Osteocyte (in vitro differentiated cells): ENCODE measurements around the gene LRRC14B. TPM values are rescaled to one million over a fixed set of nuclear protein-coding genes. Genes with fewer than 3 reads are reported as not detected.

Experiments used
- DNase-seq: peaks from one replicate; pipeline ENCODE4 v3.0.0; 2021; ENCODE audit warnings: mixed read lengths; ENCODE audit not compliant: unreplicated experiment; ENCODE audit errors: extremely low spot score
- H3K27ac Mint-ChIP-seq: one replicate; pipeline ENCODE4 v1.8.0; 2021; ENCODE audit warnings: mild to moderate bottlenecking, mixed read lengths; ENCODE audit not compliant: unreplicated experiment
- H3K27me3 Mint-ChIP-seq: one replicate; pipeline ENCODE4 v1.8.0; 2021; ENCODE audit warnings: mixed read lengths; ENCODE audit not compliant: unreplicated experiment
- H3K36me3 Mint-ChIP-seq: one replicate; pipeline ENCODE4 v1.8.0; 2021; ENCODE audit warnings: mixed read lengths; ENCODE audit not compliant: unreplicated experiment
- H3K4me1 Mint-ChIP-seq: one replicate; pipeline ENCODE4 v1.8.0; 2021; ENCODE audit warnings: mixed read lengths; ENCODE audit not compliant: unreplicated experiment
- H3K4me3 Mint-ChIP-seq: one replicate; pipeline ENCODE4 v1.8.0; 2021; ENCODE audit warnings: mild to moderate bottlenecking, moderate library complexity, mixed read lengths; ENCODE audit not compliant: unreplicated experiment
- H3K9me3 Mint-ChIP-seq: one replicate; pipeline ENCODE4 v1.8.0; 2021; ENCODE audit warnings: mixed read lengths; ENCODE audit not compliant: unreplicated experiment
- total RNA-seq: library from RNA; stranded (reverse); gene quantifications from 2 replicates; pipeline ENCODE4 v1.2.1, GENCODE V29; 2021
- TF ChIP-seq, protein P1 (sequence below): fragments of 200-600 bp; sonication (generic); IDR thresholded peaks from 2 replicates; pipeline ENCODE4 v1.5.0; 2021; ENCODE audit warnings: antibody characterized with exemption, mild to moderate bottlenecking, moderate library complexity

The LRRC14B gene
- total RNA-seq, 1 donor from 2014 or later = not detected

DNA sequence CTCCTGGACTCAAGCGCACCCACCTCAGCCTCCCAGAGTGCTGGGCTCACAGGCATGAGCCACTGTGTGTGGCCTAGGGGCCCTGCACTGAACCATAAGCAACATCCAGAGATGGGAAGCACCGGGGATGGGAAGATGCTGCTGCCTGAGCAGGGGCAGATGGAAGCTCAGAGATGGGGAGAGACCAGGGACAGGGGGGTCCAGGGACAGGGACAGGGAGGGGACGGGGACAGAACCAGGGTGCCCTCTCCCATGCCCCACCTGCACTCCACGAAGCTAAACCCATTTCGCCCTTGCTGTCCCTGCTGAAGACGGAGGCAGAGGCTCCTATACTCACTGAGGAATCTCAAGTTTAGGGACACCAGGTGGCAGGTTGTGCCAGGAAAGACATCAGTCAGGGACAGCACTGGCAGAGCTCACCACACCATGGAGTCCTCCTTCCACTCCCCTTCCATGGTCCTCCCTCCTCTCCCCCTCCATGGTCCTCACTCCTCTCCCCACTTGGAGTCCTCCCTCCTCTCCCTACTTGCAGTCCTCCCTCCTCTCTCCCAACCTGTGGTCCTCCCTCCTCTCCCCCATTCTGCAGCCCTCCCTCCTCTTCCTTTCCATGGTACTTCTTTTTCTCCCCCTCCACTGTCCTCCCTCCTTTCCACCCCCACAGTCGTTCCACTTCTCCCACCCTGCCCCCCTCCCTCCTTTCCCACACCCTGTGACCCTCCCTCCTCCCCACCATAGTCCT, 45.5 kb upstream of the LRRC14B start:
- Mint-ChIP-seq H3K9me3 (peaks cover 17% of the 10 kb centered on the region), H3K4me3 (no peak overlapping the region), H3K4me1 (peaks cover 10% of the 10 kb centered on the region), H3K27me3 (peaks cover 2% of the 10 kb centered on the region), H3K27ac (no peak overlapping the region), H3K36me3 (peaks cover 10% of the 10 kb centered on the region)
- DNase-seq = no peak
- TF ChIP-seq, protein P1, sequence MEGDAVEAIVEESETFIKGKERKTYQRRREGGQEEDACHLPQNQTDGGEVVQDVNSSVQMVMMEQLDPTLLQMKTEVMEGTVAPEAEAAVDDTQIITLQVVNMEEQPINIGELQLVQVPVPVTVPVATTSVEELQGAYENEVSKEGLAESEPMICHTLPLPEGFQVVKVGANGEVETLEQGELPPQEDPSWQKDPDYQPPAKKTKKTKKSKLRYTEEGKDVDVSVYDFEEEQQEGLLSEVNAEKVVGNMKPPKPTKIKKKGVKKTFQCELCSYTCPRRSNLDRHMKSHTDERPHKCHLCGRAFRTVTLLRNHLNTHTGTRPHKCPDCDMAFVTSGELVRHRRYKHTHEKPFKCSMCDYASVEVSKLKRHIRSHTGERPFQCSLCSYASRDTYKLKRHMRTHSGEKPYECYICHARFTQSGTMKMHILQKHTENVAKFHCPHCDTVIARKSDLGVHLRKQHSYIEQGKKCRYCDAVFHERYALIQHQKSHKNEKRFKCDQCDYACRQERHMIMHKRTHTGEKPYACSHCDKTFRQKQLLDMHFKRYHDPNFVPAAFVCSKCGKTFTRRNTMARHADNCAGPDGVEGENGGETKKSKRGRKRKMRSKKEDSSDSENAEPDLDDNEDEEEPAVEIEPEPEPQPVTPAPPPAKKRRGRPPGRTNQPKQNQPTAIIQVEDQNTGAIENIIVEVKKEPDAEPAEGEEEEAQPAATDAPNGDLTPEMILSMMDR = no peak

DNA sequence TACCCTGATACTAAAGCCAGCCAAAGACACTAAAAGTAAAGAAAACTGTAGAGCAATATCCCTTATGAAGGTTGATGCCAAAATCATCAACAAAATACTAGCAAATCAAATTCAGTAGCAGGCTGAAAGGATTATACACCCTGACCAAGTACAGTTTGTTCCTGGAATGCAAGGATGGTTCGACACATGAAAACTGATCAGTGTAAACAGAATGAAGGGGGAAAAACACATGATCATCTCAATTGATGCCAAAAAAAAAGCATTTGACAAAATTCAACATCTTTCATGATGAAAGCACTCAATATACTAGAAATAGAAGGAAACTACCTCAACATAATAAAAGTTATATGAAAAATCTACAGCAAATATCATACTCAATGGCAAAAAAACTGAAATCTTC, 43.5 kb upstream of the LRRC14B start:
- no peak overlapping the region for H3K27ac Mint-ChIP-seq

GRCh38 chr5:149745-150485, 41.4 kb upstream of the LRRC14B start:
- DNase-seq = no peak
- H3K27ac Mint-ChIP-seq = no peak overlapping the region

More for the DNA sequence above, 43.5 kb upstream of the LRRC14B start:
- DNase-seq = no peak
- H3K4me3 Mint-ChIP-seq = no peak overlapping the region
- H3K9me3 Mint-ChIP-seq = peaks cover 17% of the 10 kb centered on the region
- TF ChIP-seq, protein P1 = no peak
- peaks cover 10% of the 10 kb centered on the region for H3K36me3 Mint-ChIP-seq
- peaks cover 10% of the 10 kb centered on the region for H3K27me3 Mint-ChIP-seq
- H3K4me1 Mint-ChIP-seq = peaks cover 14% of the 10 kb centered on the region

GRCh38 chr5:150746-151145, 40.5 kb upstream of the LRRC14B start:
- Mint-ChIP-seq H3K4me3 (no peak overlapping the region), H3K27me3 (peaks cover 7% of the 10 kb centered on the region), H3K36me3 (peaks cover 14% of the 10 kb centered on the region), H3K9me3 (peaks cover 17% of the 10 kb centered on the region), H3K27ac (no peak overlapping the region), H3K4me1 (peaks cover 27% of the 10 kb centered on the region)
- no peak for DNase-seq
- TF ChIP-seq, protein P1 = no peak

More at GRCh38 chr5:149745-150485, 41.4 kb upstream of the LRRC14B start:
- H3K27me3 Mint-ChIP-seq = peaks cover 7% of the 10 kb centered on the region
- H3K4me3 Mint-ChIP-seq = no peak overlapping the region
- peaks cover 17% of the 10 kb centered on the region for H3K9me3 Mint-ChIP-seq
- H3K4me1 Mint-ChIP-seq = peaks cover 27% of the 10 kb centered on the region
- H3K36me3 Mint-ChIP-seq = peaks cover 10% of the 10 kb centered on the region
- TF ChIP-seq, protein P1 = no peak

DNA sequence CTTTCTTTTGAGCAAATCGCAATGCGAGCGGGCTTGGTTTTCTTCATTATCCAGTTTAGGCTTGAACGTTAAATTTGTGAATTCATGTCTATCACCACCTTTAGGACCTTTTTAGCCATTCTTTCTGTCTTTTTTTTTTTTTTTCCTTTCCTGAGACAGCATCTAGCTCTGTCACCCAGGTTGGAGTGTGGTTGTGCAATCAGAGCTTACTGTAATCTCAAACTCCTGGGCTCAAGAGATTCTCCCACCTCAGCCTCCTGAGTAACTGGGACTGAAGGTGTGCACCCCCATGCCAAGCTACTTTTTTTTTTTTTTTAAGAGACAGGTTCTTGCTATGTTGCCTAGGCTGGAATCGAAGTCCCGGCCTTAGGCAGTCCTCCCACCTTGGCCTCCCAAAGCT, 39.2 kb upstream of the LRRC14B start:
- H3K36me3 Mint-ChIP-seq = peaks cover 11% of the 10 kb centered on the region

More for the DNA sequence above, 39.2 kb upstream of the LRRC14B start:
- H3K9me3 Mint-ChIP-seq = peaks cover 17% of the 10 kb centered on the region
- H3K4me3 Mint-ChIP-seq = no peak overlapping the region
- peaks cover 7% of the 10 kb centered on the region for H3K27me3 Mint-ChIP-seq
- H3K4me1 Mint-ChIP-seq = peaks cover 27% of the 10 kb centered on the region
- TF ChIP-seq, protein P1 = no peak
- H3K27ac Mint-ChIP-seq = no peak overlapping the region
- DNase-seq = no peak
